Measurements from ENCODE around the gene CYP21A2.
"Not testable (repeated sequence)": the region's sequence is repeated elsewhere in the genome, so short reads cannot be mapped to it uniquely, and the experiment has no call there.

Gene CYP21A2

GRCh38 chr6:32037598-32038524 is at the start of gene CYP21A2:
CYP21A2 (plus strand) TSS chr6:32038415; CDS start chr6:32038423, 8 bp downstream.
- DNase-seq (ENCODE audit: low read depth), result not testable (repeated sequence)

GRCh38 chr6:31989363-31989762 is 48.9 kb upstream of the CYP21A2 start:
- not testable (repeated sequence) for DNase-seq (ENCODE audit: low read depth)

GRCh38 chr6:31994421-31994820 is 43.8 kb upstream of the CYP21A2 start:
- not testable (repeated sequence) for DNase-seq (ENCODE audit: low read depth)

DNA sequence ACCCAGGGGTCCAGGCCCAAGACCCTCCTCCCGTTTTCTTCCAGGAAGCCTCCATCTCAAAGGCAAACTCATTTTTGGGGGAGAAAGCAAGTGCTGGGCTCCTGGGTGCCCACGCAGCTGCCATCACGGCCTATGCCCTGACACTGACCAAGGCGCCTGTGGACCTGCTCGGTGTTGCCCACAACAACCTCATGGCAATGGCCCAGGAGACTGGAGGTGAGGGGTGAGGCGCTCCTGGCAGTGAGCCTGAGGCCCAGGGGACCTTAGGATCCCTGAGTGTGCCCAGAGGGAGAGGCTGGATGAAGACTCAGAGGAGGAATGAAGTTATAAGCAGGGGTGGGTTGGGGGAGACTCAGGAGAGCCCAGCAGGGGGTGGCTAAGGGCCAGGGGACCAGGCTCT is 41.8 kb upstream of the CYP21A2 start:
- DNase-seq (ENCODE audit: low read depth), result not testable (repeated sequence)

DNA sequence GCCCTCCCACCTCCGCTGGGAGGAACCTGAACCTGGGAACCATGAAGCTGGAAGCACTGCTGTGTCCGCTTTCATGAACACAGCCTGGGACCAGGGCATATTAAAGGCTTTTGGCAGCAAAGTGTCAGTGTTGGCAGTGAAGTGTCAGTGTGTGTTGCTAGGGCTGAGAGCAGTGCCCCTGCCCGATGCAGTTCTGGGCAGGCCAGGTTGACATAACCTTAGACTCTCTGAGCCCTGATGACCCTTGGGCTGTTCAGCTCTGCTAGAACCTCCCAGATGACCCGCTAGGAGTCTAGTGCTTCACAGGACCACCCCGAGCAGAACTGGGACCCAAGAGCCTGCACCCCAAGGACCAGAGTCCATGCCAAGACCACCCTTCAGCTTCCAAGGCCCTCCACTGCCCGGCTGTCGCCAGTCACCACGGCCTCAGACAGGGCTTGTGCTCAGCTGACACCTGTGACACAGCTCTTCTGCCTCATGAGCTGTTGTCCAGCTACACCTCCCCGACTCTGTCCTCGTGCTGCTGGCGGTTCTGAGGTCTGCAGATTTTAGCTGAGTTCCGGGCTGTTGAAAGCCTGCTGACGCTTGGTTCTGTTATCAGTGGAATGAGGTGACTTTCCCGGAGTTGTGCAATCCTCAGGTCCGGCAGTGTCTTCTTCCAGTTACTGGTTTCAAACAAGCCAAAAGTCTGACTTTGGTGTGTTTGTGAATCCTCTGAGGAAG is 35.5 kb upstream of the CYP21A2 start:
- DNase-seq (ENCODE audit: low read depth), result not testable (repeated sequence)

GRCh38 chr6:32003301-32003700 is 34.9 kb upstream of the CYP21A2 start:
- not testable (repeated sequence) for DNase-seq (ENCODE audit: low read depth)

GRCh38 chr6:32004393-32004792 is 33.8 kb upstream of the CYP21A2 start:
- DNase-seq (ENCODE audit: low read depth), result not testable (repeated sequence)

DNA sequence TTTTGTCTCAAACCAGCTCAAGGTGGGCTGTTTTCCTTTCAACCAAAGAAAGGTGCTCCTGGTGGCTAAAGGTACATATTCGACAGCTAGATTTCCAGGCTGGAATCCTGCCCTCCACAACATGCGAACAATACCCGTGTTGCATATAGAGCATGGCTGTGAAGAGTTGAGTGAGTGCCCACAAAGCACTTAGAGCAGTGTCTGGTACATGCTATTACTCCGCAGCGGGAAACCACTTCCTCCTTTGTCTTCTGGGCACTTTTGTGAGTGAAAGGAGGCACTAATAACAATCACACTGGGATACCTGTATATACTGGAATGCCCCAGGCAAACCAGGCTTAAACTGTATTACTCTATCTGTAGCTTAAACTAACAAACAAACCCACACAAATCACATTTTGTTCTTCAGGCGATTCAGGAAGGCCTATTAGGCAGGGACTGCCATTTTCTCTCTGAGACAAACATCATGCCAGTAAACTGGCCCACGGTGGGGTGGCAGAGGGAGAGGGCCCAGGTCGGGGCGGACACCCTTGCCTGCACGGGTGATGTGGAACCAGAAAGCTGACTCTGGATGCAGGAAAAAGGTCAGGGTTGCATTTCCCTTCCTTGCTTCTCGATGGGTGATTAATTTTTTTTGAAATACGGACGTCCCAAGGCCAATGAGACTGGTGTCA is 33.2 kb upstream of the CYP21A2 start:
- not testable (repeated sequence) for DNase-seq (ENCODE audit: low read depth)

DNA sequence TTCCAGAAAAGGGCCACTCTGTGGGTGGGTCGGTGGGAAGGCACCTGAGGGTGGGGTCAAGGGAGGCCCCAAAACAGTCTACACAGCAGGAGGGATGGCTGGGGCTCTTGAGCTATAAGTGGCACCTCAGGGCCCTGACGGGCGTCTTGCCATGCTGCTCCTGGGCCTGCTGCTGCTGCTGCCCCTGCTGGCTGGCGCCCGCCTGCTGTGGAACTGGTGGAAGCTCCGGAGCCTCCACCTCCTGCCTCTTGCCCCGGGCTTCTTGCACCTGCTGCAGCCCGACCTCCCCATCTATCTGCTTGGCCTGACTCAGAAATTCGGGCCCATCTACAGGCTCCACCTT is 32.7 kb upstream of the CYP21A2 start:
- DNase-seq (ENCODE audit: low read depth), result not testable (repeated sequence)

DNA sequence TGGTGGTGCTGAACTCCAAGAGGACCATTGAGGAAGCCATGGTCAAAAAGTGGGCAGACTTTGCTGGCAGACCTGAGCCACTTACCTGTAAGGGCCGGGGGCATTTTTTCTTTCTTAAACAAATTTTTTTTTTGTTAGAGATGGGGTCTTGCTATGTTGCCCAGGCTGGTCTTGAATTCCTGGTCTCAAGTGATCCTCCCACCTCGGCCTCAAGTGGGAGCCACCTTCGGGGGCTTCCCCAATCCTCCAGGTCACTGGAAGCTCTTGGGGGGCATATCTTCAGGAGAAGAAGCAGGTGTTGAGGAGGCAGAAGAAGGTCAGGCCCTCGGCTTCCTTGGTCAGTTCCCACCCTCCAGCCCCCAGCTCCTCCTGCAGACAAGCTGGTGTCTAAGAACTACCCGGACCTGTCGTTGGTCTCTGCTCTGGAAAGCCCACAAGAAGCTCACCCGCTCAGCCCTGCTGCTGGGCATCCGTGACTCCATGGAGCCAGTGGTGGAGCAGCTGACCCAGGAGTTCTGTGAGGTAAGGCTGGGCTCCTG is 32.2 kb upstream of the CYP21A2 start:
- not testable (repeated sequence) for DNase-seq (ENCODE audit: low read depth)

- DNase-seq (ENCODE audit: low read depth), result not testable (repeated sequence)
These were observed 31.1 kb upstream of the CYP21A2 start for GRCh38 chr6:32007086-32007485.

DNA sequence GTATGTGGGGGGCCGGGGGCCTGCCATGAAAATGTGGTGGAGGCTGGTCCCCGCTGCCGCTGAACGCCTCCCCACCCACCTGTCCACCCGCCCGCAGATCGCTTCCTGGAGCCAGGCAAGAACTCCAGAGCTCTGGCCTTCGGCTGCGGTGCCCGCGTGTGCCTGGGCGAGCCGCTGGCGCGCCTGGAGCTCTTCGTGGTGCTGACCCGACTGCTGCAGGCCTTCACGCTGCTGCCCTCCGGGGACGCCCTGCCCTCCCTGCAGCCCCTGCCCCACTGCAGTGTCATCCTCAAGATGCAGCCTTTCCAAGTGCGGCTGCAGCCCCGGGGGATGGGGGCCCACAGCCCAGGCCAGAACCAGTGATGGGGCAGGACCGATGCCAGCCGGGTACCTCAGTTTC is 30.2 kb upstream of the CYP21A2 start:
- DNase-seq (ENCODE audit: low read depth), result not testable (repeated sequence)

- DNase-seq (ENCODE audit: low read depth), result peak; percentile 1
These were observed 29.6 kb upstream of the CYP21A2 start for GRCh38 chr6:32008616-32009015.

DNA sequence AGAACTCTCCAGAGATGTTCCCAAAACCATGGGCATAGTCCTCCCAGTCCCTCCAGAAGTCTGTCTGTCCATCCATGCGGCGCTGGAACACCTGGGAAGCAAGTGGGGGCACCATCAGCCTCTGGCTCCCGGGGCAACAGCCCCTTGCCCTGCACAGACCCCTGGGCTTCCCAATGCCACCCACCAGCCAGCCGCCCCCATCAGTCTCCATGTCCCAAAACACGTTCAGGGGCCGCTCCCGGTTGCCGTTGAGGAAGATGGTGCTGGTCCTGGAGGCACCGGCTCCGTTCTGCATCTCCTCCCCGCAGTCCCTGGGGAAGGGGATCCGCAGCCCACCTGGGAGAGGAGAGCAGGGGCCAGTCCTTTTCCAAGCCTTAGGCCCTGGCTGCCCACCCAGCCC is 28.7 kb upstream of the CYP21A2 start:
- DNase-seq (ENCODE audit: low read depth), result not testable (repeated sequence)

GRCh38 chr6:32010856-32011530 is 27.2 kb upstream of the CYP21A2 start:
- DNase-seq (ENCODE audit: low read depth), result not testable (repeated sequence)

- DNase-seq (ENCODE audit: low read depth), result not testable (repeated sequence)
These were observed 25.1 kb upstream of the CYP21A2 start for GRCh38 chr6:32012941-32013617.

GRCh38 chr6:32013738-32014137 is 24.5 kb upstream of the CYP21A2 start:
- not testable (repeated sequence) for DNase-seq (ENCODE audit: low read depth)

- DNase-seq (ENCODE audit: low read depth), result not testable (repeated sequence)
These were observed 23.7 kb upstream of the CYP21A2 start, which contains the start of gene C4B for GRCh38 chr6:32014547-32014946. C4B (plus strand) TSS chr6:32014795; CDS start chr6:32014846, 51 bp downstream.

DNA sequence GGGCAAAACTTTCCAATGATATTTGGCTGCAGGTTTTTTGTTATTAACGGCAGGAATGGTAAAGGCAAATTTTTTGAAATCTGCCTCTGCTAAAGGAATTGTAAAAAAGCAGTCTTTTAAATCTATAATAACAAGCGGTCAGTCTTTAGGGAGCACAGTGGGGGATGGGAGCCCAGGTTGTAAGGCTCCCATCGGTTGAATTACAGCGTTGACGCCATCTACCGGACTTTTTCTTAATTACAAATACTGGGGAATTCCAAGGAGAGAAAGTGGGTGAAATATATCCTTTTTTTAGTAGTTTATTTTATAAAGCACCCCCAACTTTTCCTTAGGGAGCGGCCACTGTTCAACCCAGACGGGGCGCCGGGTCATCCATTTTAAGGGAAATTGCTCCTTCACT is 16.1 kb upstream of the CYP21A2 start:
- DNase-seq (ENCODE audit: low read depth), result not testable (repeated sequence)

DNA sequence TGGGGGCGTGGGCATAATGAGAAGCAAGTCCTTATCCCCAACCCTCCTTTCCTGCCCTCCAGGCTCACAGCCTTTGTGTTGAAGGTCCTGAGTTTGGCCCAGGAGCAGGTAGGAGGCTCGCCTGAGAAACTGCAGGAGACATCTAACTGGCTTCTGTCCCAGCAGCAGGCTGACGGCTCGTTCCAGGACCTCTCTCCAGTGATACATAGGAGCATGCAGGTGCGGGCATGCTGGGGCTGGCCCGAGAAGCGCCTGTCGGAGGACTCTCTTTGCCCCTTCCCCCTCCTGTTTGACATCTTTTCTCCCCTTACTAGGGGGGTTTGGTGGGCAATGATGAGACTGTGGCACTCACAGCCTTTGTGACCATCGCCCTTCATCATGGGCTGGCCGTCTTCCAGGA is 9.6 kb upstream of the CYP21A2 start:
- not testable (repeated sequence) for DNase-seq (ENCODE audit: low read depth)

- DNase-seq (ENCODE audit: low read depth), result not testable (repeated sequence)
These were observed 8.7 kb upstream of the CYP21A2 start for GRCh38 chr6:32029553-32029952.
